SU-DHL-6 (cell line): ENCODE measurements around the gene KCNQ1OT1.

ENCODE experiments used
- EZH2phosphoT487 ChIP-seq: fragments of 200-600 bp; sonication (generic), shearing (Covaris generic); conservative IDR thresholded peaks from 2 replicates; pipeline ENCODE4 v1.6.1; 2018; ENCODE audit warnings: mild to moderate bottlenecking, antibody characterized with exemption, low read length, moderate library complexity, mixed read lengths
- TF ChIP-seq, protein P1 (sequence below): fragments of 200-600 bp; sonication (generic); IDR thresholded peaks from one replicate; pipeline ENCODE4 v1.5.1; 2017; ENCODE audit warnings: antibody characterized with exemption, mild to moderate bottlenecking, low read length, moderate library complexity; ENCODE audit not compliant: insufficient read depth, poor library complexity, severe bottlenecking

DNA sequence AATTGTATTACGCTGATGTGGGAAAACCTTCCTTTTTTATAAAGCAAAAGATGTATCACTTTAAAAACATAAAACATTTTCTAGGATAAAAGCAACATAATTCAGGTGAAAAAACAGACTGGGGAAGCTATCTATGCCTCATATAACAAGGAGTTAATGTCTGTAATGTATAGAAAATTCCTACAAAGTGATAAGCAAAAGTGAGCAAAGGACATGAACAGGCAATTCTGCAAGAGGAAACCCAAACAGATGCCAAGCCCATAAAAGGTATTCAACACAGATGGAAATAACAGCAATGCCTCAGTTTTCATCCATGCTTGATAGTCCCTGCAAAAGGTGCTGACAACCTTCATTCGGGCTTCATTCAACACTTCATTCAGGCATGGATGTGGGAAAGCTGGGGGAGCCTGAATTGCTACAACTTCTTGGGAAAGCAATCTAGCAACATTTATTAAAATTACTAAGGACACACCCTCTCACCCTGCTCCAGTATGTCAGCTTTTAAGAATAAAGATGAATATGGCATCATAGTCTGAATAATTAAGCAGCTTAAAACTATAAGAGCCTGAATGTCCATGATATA is 39.3 kb downstream of the KCNQ1OT1 start:
- TF ChIP-seq EZH2phosphoT487: no peak
- TF ChIP-seq, protein P1, sequence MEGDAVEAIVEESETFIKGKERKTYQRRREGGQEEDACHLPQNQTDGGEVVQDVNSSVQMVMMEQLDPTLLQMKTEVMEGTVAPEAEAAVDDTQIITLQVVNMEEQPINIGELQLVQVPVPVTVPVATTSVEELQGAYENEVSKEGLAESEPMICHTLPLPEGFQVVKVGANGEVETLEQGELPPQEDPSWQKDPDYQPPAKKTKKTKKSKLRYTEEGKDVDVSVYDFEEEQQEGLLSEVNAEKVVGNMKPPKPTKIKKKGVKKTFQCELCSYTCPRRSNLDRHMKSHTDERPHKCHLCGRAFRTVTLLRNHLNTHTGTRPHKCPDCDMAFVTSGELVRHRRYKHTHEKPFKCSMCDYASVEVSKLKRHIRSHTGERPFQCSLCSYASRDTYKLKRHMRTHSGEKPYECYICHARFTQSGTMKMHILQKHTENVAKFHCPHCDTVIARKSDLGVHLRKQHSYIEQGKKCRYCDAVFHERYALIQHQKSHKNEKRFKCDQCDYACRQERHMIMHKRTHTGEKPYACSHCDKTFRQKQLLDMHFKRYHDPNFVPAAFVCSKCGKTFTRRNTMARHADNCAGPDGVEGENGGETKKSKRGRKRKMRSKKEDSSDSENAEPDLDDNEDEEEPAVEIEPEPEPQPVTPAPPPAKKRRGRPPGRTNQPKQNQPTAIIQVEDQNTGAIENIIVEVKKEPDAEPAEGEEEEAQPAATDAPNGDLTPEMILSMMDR: no peak
